Osteocyte (in vitro differentiated cells): ENCODE data around the gene ITM2B. TPM values are rescaled to one million over a fixed set of nuclear protein-coding genes. Genes with fewer than 3 reads are reported as not detected.
"Not testable (repeated sequence)": the region's sequence is repeated elsewhere in the genome, so short reads cannot be mapped to it uniquely, and the experiment has no call there.

Experiments
- DNase-seq: peaks from one replicate; pipeline ENCODE4 v3.0.0; 2021; ENCODE audit warnings: mixed read lengths; ENCODE audit not compliant: unreplicated experiment; ENCODE audit errors: extremely low spot score
- H3K27ac Mint-ChIP-seq: one replicate; pipeline ENCODE4 v1.8.0; 2021; ENCODE audit warnings: mild to moderate bottlenecking, mixed read lengths; ENCODE audit not compliant: unreplicated experiment
- H3K27me3 Mint-ChIP-seq: one replicate; pipeline ENCODE4 v1.8.0; 2021; ENCODE audit warnings: mixed read lengths; ENCODE audit not compliant: unreplicated experiment
- H3K36me3 Mint-ChIP-seq: one replicate; pipeline ENCODE4 v1.8.0; 2021; ENCODE audit warnings: mixed read lengths; ENCODE audit not compliant: unreplicated experiment
- H3K4me1 Mint-ChIP-seq: one replicate; pipeline ENCODE4 v1.8.0; 2021; ENCODE audit warnings: mixed read lengths; ENCODE audit not compliant: unreplicated experiment
- H3K4me3 Mint-ChIP-seq: one replicate; pipeline ENCODE4 v1.8.0; 2021; ENCODE audit warnings: mild to moderate bottlenecking, moderate library complexity, mixed read lengths; ENCODE audit not compliant: unreplicated experiment
- H3K9me3 Mint-ChIP-seq: one replicate; pipeline ENCODE4 v1.8.0; 2021; ENCODE audit warnings: mixed read lengths; ENCODE audit not compliant: unreplicated experiment
- CTCF ChIP-seq: fragments of 200-600 bp; sonication (generic); IDR thresholded peaks from 2 replicates; pipeline ENCODE4 v1.5.0; 2021; ENCODE audit warnings: antibody characterized with exemption, mild to moderate bottlenecking, moderate library complexity
- total RNA-seq: library from RNA; stranded (reverse); gene quantifications from 2 replicates; pipeline ENCODE4 v1.2.1, GENCODE V29; 2021

ITM2B gene
- total RNA-seq, 1 donor from 2014 or later, result 510 TPM

GRCh38 chr13:48201044-48201443, 32.0 kb upstream of the ITM2B start:
- Mint-ChIP-seq H3K4me1 (no peaks in the 10 kb centered on the region), H3K4me3 (no peak overlapping the region), H3K36me3 (no peaks in the 10 kb centered on the region), H3K27me3 (peaks cover 40% of the 10 kb centered on the region), H3K9me3 (peaks cover 7% of the 10 kb centered on the region), H3K27ac (no peak overlapping the region)
- no peak for TF ChIP-seq CTCF
- DNase-seq, result no peak

DNA sequence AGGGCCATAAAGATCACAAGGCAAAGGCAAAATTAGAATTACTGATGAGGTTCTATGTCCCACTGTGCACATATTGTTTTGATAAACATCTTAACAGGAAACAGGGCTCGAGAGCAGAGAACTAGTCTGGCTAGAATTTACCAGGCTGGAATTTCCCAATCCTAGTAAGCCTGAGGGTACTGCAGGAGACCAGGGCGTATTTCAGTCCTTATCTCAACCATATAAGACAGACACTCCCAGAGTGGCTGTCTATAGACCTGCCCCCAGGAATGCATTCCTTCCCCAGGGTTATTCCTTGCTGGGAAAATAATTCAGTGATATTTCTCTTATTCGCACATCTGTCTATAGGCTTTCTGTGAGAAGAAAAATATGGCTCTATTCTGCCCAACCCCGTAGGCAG, 25.8 kb upstream of the ITM2B start:
- DNase-seq, H3K4me3 Mint-ChIP-seq, H3K27ac Mint-ChIP-seq, H3K36me3 Mint-ChIP-seq, H3K4me1 Mint-ChIP-seq: not testable (repeated sequence)
- Mint-ChIP-seq H3K27me3 (peaks cover 39% of the 10 kb centered on the region), H3K9me3 (peaks cover 14% of the 10 kb centered on the region)

GRCh38 chr13:48210178-48210577, 22.8 kb upstream of the ITM2B start:
- no peak for DNase-seq
- H3K9me3 Mint-ChIP-seq, result peaks cover 10% of the 10 kb centered on the region
- H3K27ac Mint-ChIP-seq, result no peak overlapping the region
- no peak overlapping the region for H3K4me3 Mint-ChIP-seq
- no peaks in the 10 kb centered on the region for H3K4me1 Mint-ChIP-seq
- no peak for TF ChIP-seq CTCF
- H3K27me3 Mint-ChIP-seq, result peaks cover 18% of the 10 kb centered on the region
- H3K36me3 Mint-ChIP-seq, result no peaks in the 10 kb centered on the region

DNA sequence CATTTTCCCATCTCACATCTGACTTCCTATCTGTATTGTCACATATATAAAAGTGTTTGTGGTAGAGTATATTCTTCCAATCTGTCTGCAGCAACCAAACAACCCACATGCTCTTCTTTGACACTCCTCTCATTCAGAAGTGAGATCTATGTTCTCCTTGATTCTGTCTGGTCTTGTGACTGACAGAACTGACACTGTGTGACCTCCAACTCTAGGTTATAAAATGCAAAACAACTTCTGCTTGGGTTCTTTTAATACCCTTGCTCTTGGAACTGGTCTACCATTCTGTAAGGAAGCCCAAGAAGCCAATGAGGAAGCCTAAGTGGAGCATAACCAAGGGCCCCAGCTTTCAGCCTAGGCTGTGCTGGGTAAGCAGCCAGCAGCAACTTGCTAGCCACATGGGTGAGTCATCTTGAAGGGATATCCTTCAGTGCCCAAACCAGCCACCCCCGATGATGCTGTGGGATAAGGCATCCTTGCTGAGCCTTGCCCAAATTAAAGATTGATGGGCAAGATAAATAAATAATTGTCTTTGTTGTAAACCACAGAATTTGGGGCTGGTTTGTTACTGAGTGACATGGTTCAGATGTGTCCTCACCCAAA, 18.4 kb upstream of the ITM2B start:
- Mint-ChIP-seq H3K36me3 (no peaks in the 10 kb centered on the region), H3K4me3 (no peak overlapping the region), H3K9me3 (no peaks in the 10 kb centered on the region), H3K27me3 (peaks cover 10% of the 10 kb centered on the region), H3K4me1 (no peaks in the 10 kb centered on the region), H3K27ac (no peak overlapping the region)
- no peak for TF ChIP-seq CTCF
- no peak for DNase-seq

- not testable (repeated sequence) for H3K9me3 Mint-ChIP-seq, H3K4me3 Mint-ChIP-seq, H3K4me1 Mint-ChIP-seq, DNase-seq, H3K36me3 Mint-ChIP-seq, H3K27ac Mint-ChIP-seq
- peaks cover 14% of the 10 kb centered on the region for H3K27me3 Mint-ChIP-seq
Observed at GRCh38 chr13:48215511-48216203, 17.3 kb upstream of the ITM2B start.

GRCh38 chr13:48216204-48216711, 16.7 kb upstream of the ITM2B start:
- TF ChIP-seq CTCF, result no peak
- Mint-ChIP-seq H3K4me3 (no peak overlapping the region), H3K9me3 (no peaks in the 10 kb centered on the region), H3K4me1 (peaks cover 6% of the 10 kb centered on the region), H3K36me3 (no peaks in the 10 kb centered on the region), H3K27me3 (peaks cover 14% of the 10 kb centered on the region), H3K27ac (no peak overlapping the region)
- DNase-seq, result no peak
